GM18502 (cell line): ENCODE measurements around the gene SH3BP4.

Experiments
- ATAC-seq: cut with Tn5 transposase; IDR thresholded peaks from one replicate; pipeline ENCODE4 v1.9.1; 2021; ENCODE audit warnings: mild to moderate bottlenecking; ENCODE audit not compliant: unreplicated experiment, poor library complexity

SH3BP4 gene

GRCh38 chr2:235073868-235074413 lies 122.1 kb downstream of the SH3BP4 start:
- ATAC-seq: no peak

GRCh38 chr2:235077046-235077445 lies 125.2 kb downstream of the SH3BP4 start:
- ATAC-seq: no peak

- ATAC-seq: no peak
Observed at GRCh38 chr2:235078182-235078581, 126.4 kb downstream of the SH3BP4 start.

- ATAC-seq: no peak
Observed at GRCh38 chr2:235078914-235079472, 127.2 kb downstream of the SH3BP4 start.

- no peak for ATAC-seq
Observed at GRCh38 chr2:235080101-235080500, 128.3 kb downstream of the SH3BP4 start.

GRCh38 chr2:235082578-235083338 lies 130.9 kb downstream of the SH3BP4 start:
- ATAC-seq: no peak

GRCh38 chr2:235083822-235084221 lies 132.0 kb downstream of the SH3BP4 start:
- no peak for ATAC-seq

- no peak for ATAC-seq
Observed at GRCh38 chr2:235084424-235084823, 132.6 kb downstream of the SH3BP4 start.

- ATAC-seq: no peak
Observed at GRCh38 chr2:235085476-235085875, 133.7 kb downstream of the SH3BP4 start.

- ATAC-seq: no peak
Observed at GRCh38 chr2:235086481-235087184, 134.8 kb downstream of the SH3BP4 start.

- no peak for ATAC-seq
Observed at GRCh38 chr2:235087832-235088495, 136.1 kb downstream of the SH3BP4 start.

- no peak for ATAC-seq
Observed at GRCh38 chr2:235088496-235088921, 136.7 kb downstream of the SH3BP4 start.

- ATAC-seq: no peak
Observed at GRCh38 chr2:235091421-235091820, 139.6 kb downstream of the SH3BP4 start.

GRCh38 chr2:235091983-235092382 lies 140.2 kb downstream of the SH3BP4 start:
- ATAC-seq: no peak

GRCh38 chr2:235092433-235093223 lies 140.8 kb downstream of the SH3BP4 start:
- ATAC-seq: no peak

GRCh38 chr2:235094457-235094856 lies 142.6 kb downstream of the SH3BP4 start:
- ATAC-seq: no peak

GRCh38 chr2:235095569-235095968 lies 143.8 kb downstream of the SH3BP4 start:
- no peak for ATAC-seq

- ATAC-seq: no peak
Observed at GRCh38 chr2:235096447-235096846, 144.6 kb downstream of the SH3BP4 start.

GRCh38 chr2:235097196-235097595 lies 145.4 kb downstream of the SH3BP4 start:
- no peak for ATAC-seq

GRCh38 chr2:235098269-235098668 lies 146.5 kb downstream of the SH3BP4 start:
- no peak for ATAC-seq
